HG02943 (cell line): ENCODE measurements around the gene TOR1A.

Source experiments
- ATAC-seq: cut with Tn5 transposase; IDR thresholded peaks from one replicate; pipeline ENCODE4 v1.9.1; 2021; ENCODE audit warnings: mild to moderate bottlenecking, low read depth, moderate library complexity; ENCODE audit not compliant: unreplicated experiment

The TOR1A gene, protein sequence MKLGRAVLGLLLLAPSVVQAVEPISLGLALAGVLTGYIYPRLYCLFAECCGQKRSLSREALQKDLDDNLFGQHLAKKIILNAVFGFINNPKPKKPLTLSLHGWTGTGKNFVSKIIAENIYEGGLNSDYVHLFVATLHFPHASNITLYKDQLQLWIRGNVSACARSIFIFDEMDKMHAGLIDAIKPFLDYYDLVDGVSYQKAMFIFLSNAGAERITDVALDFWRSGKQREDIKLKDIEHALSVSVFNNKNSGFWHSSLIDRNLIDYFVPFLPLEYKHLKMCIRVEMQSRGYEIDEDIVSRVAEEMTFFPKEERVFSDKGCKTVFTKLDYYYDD

DNA sequence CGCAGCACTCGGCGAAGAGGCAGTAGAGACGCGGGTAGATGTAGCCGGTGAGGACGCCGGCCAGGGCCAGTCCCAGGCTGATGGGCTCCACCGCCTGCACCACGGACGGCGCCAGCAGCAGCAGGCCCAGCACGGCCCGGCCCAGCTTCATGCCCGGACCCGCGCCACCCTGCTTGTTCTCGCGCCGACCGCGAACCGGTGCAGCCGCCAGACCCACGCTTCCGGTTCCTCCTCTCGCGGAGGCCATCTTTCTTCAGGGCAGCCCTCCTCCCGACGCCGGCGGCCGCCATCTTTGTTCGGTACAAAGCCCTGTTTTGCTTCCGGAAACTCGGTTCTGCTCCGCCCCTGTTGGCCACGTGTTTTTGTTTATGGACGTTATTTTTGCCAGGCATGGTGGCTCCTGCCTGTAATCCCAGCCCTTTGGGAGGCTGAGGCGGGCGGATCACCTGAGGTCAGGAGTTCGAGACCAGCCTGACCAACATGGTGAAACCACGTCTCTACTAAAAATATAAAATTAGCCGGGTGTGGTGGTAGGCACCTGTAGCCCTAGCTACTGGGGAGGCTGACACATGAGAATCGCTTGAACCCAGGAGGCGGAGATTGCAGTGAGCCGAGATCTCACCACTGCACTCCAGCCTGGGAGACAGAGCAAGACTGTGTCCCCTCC lies at the start of gene TOR1A:
TSS of gene TOR1A (minus strand) at position 202 of the 667 bp plus-strand sequence. CDS start at position 151, 51 bp downstream.
- ATAC-seq: peak; percentile 89

DNA sequence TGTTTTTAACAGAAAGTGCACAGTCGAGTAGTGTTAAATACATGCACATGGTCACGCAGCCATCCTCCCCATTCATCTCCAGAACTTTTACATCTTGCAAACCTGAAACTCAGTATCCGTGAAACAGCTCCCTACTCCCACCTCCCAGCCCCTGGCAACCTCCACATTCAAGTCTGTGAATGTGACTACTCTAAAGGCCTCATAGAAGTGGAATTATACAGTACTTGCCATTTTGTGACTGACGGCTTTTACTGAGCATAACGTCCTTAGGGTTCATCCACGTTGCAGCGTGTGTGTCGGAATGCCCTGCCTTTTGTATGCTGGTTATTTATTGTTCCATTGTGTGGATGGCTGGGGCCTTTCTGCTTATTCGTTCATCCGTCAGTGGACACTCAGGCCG lies 47.1 kb upstream of the TOR1A start:
- no peak for ATAC-seq

DNA sequence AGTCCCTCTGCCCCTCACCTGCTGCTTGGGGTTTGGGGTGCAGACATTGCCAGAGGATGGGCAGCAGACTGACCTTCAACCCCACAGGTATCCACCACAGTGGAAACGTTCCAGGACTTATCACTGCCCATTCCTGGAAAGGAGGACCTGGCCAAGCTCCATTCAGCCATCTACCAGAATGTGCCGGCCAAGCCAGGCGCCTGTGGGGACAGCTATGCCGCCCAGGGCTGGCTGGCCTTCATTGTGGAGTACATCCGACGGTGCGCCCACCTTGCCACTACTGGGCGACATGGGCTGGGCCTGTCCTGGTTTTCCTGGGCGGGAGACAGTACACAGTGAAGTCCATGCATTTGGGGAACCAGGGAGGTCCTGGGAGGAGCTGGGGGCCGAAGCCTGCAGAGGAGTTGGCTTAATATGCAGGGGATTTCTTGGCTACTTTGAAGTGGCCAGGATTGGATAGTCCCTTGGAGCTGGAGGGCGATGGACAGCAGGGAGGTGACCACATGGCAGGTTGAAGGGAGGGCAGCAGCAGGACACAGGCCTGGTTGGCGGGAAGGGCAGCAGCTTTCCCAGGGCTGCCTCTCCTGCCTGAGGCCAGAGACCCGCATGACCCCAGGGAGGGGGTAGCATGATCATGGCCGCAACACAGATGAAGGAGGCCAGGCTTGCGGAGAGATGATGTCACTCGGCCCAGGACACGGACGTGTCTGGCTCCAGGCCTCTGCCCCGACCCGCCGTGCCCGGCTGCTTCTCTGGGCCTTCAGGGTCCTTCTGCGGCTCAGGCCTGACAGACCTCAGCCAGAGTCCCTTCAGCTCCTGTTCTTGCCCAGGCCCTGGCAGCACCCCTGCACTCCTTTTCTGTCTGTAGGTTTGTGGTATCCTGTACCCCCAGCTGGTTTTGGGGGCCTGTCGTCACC lies 45.9 kb upstream of the TOR1A start:
- no peak for ATAC-seq

DNA sequence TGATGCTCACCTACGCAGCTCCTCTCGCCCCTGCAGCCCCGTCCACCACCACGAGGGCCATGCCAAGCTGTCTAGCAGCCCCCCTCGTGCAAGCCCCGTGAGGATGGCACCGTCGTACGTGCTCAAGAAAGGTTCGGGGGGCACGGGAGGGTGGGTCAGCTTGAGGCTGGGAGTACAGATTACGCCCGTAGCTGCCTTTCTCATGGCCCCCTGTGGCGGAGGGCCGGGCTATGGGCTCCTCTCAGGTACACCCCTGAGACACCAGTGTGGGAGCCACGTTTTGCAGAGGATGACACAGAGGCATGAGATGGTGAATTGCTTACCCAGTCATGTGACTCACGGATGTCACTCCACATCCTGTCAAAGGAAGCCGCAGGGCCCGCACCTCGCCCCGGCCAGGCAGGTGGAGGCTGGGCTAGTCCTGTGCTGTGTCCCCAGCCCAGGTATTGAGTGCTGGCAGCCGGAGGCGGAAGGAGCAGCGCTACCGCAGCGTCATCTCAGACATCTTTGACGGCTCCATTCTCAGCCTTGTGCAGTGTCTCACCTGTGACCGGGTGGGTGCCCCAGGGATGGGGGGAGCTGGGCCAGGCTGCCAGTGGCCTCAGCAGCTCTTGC lies 45.0 kb upstream of the TOR1A start:
- ATAC-seq: no peak

DNA sequence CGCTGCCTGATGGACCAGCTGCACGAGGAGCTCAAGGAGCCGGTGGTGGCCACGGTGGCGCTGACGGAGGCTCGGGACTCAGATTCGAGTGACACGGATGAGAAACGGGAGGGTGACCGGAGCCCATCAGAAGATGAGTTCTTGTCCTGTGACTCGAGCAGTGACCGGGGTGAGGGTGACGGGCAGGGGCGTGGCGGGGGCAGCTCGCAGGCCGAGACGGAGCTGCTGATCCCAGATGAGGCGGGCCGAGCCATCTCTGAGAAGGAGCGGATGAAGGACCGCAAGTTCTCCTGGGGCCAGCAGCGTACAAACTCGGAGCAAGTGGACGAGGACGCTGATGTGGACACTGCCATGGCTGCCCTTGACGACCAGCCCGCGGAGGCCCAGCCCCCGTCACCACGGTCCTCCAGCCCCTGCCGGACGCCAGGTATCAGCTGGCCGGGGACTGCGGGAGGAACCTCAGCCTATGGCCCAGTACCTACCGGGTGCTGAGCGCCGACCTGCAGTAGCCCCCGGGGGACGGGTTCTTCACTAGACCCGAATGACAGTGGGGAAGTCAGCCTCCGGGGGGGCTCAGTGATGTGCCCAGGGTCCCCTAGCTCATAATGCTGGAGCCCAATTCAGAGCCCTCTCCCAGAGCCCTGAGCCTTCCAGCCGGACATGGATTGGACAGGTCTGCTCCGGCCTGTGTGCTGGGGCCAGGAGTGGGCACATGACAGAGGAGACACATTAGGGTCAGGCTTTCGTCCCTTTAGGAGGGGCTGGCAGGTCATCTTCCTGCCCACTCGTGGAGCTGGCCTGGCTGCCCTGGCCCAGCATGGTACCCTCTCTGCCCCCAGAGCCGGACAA lies 44.3 kb upstream of the TOR1A start:
- no peak for ATAC-seq

DNA sequence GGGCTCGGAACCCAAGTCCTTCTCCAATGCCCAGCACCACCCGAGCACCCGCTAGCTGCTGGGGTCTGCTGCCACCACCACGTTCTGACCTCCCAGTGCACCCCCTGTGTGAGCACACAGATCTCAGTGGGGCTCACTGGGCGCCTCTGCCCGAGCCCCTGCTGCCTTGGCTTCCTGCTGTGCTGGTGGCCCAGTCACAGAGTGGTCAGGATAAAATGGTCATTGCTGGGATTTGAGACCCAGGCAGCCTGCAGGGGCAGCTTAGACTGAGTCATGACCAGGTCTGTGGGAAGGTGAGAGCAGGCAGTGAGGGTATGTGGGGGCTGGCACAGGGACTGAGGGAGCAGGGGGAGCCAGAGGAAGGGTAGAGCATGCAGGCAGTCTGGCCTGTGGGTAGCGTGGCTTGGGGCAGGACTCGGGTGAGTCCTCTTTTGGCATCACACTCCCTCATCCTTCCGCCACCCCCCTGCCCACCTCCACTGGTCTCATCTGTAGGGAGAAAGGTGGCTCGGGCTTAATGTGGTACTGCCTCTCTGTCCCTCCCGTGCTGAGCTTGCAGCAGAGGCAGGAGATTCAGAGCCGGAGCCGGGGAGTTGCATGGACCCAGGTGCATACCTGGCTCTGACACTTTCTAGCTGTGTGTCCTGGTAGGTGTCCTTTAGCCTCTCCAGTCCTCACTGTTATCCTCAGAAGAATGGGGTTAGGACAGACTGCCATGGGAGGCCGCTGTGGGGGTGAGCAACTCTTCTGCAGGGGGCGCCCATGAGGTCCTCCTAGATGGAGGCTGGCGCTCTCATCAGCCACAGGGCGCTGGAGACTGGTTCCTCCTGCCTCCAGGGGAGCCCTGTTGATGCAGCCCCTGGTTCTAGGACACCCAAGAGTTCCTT lies 43.4 kb upstream of the TOR1A start:
- ATAC-seq: no peak

DNA sequence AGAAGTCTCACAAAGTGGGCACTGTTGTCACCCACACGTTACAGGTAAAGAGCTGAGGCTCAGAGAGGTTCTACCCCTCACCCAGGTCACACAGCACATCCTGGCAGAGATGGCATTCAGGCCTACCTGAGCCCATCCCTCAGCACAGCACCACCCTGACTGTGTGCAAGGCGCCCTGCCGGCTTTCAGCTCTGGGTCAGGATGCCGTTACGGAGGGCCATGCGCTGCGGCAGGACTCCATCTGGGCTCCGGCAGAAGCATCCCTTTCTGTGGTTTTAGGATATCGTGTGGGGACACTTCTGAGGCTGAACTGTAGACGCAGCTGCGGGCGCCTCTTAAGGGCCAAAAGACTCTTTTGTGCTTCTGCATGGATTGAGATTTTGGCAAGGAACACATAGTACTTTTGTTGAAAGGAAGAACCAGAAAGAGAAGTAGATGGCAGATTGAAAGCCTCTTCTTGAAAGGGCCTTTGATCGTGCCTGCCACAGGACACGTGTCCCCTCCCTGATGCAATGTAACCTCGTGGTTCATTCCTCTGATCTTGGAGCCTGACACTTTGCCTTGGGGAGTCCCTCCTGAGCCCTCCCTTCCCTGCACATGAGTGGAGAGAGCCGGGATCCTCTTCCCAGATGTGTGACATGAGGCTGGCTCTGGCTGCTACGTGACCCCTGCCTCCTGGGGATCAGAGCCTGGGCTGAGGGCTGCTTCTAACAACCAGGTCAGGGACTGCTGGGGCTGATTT lies 42.6 kb upstream of the TOR1A start:
- ATAC-seq: no peak

DNA sequence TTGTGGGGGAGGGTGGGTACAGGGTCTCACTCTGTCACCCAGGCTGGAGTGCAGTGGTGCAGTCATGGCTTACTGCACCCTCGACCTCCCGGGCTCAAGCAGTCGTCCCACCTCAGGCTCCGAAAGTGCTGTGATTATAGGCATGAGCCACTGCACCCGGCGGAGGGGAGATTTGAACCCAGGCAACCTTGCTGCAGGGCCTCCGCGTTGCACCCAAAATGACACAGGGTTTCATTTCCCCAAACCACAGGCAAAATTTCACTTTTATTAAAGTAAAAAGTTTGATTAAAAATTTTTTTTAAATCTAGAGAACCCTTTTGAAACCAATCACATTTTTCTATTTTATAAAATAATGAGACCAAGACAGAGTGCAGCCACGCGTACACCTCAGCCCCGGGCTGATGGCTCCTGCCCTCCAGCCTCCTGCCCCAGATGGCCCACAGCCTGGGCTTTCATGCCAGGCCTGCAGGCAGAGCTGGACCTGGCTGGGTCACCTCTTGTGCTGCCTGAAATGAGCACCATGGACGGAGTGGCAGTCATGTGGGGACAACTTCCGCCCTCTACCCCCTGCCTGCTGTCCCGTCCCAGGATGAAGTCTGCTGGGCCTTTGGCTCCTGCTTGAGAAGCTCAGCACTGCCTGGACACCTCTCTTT lies 41.9 kb upstream of the TOR1A start:
- no peak for ATAC-seq

DNA sequence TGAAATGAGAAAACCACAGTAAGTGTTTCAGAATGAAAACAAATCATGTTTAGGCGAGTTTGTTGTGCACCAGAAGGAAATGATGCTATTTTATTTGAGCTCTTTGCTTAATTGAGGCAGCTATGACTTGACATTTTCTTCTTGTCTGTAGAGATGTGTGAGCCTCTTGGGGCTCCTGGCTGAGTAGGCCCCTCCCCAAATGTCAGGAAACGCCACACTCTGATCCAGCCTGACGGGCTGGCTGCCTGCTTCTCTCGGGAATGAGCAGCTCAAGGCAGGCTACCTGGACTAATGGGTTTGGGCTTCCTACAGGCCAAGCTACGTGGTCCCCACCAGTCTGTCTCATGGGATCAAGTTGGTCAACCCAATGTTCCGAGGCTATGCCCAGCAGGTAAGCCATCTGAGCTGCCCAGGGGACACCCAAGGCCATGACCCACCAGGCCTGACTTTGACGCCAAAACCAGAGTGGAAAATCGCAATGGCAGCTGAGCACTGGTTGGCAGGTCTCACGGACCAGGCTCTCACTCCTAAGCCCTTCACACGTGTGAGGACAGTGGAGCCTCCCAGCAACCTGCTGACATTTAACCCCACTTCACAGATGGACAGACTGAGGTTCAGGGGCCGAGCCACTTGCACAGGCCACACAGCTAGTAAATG lies 41.2 kb upstream of the TOR1A start:
- ATAC-seq: no peak

DNA sequence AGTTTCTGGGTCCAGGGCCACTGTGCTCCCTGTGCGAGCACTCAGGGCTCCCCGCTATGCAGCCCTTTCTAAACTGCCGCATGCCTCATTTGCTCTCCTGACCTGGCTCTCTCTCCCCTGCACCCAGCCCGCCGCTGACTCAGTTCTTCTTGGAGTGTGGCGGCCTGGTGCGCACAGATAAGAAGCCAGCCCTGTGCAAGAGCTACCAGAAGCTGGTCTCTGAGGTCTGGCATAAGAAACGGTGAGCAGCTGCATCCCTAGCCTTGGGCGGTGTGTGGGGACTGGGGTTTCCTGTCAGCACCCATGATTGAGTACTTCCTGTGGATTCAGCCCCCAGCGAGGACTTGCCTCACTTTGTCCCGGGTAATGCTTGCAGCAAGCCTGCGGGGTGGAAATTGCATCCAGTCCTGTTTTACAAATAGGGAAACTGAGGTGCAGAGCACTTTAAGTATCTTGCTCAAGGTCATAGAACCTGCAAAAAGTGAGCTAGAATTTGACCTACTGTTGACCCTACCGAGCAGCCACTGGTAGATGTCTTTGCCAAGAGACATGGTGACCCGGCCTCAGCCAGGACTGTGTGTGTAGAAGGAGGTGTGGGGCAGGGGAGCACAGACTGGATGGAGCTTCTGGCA lies 39.2 kb upstream of the TOR1A start:
- no peak for ATAC-seq

DNA sequence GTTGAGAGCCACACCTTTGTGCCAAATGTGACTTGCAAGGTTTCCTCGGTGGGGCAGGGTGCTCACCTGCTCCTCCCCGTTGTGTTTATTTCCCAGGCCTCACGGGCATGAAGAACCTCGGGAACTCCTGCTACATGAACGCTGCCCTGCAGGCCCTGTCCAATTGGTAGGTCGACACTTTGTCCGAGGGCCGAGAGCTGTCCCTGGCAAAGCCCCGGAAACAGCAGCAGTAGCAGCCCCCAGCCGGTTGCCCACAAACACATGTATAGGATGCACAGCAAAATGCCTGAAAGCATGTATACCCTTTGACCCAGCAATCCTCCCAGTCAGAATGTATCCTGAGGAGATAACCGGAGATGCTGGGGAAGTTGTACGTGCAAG lies 37.5 kb upstream of the TOR1A start:
- ATAC-seq: no peak

DNA sequence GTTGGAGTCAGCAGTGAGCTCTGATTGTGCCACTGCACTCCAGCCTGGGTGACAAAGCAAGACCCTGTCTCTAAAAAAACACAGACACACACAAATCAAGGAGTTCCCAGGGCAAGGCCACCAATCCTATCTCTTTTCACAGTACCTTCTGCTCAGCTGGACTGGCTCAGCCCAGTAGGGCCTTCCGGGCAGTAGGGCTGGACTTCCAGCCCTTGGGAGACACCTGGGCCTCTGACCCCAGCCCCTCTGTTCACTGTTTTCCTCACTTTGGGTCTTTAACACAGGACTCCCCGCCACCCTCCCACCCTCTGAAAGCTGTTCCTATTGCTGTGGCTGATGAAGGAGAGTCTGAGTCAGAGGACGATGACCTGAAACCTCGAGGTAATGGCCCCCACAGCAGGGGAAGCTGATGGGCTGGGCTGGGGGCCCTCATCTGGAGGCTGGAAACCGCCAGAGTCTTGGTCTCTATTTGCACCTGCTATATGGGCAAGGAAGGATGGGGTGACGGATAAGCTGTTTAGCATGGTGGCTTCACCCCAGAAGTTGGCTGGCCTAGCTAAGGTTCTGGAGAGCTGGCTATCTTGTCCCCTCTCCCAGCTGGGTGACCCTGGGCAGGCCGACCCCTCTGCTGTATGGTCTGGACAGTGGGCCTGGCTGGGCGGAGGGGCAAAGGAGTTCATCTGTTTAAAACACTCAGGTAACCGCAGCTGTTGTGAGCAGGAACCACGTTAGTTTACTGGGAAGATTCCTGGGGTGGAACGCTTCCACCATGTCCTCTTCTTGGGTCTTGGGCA lies 36.9 kb upstream of the TOR1A start:
- ATAC-seq: no peak

DNA sequence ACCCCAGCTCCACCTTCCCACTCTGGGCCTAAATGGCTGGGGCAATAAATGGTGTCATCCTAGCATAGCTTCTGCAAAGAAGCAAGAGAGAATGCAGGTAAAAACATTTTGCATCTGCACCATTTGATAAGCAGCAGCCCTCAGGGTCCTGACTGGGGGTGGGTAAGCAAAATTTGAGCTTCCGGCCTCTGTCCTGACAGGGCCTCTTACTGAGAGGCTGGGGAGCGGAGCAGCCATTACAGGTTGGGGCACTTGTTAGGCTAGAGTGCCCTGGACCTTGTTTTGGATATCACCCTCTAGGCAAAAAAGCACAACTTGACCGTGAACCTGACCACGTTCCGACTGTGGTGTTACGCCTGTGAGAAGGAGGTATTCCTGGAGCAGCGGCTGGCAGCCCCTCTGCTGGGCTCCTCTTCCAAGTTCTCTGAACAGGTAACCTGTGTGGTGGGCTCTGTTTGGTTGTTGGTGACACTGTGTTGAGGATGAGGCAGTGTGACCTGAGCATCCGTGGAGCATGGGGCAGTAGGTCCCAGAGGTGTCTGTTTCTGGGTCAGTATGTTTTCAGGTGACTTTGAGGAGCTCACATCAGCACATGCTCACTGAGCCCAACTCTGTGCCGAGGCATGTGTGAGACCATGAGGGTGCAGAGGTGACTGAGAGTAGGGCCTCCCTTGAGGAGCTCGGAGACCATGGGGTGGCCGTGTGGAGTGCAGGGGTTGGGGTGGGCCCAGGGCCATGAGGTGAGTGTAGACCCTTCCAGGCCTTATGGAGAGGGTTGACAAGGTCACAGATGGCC lies 34.4 kb upstream of the TOR1A start:
- no peak for ATAC-seq

DNA sequence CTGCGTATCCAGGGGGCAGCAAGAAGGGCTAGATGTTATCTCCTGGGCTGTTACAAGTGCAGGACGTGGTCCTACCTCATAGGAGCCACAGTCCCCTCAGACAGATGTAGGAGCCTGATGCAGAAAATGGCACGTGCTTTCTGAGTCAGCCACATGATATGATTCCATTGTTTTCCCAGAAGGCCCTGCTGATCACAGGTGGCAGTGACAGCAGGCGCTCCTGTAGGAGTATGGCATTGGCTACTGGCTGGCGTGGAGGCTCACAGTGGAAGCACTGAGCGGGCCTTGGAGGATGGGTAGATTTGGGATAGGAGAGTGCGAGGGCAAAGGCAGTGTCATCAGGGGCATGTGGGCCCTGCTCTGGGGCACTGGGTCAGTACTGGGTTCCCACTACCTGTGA lies 33.3 kb upstream of the TOR1A start:
- ATAC-seq: no peak

DNA sequence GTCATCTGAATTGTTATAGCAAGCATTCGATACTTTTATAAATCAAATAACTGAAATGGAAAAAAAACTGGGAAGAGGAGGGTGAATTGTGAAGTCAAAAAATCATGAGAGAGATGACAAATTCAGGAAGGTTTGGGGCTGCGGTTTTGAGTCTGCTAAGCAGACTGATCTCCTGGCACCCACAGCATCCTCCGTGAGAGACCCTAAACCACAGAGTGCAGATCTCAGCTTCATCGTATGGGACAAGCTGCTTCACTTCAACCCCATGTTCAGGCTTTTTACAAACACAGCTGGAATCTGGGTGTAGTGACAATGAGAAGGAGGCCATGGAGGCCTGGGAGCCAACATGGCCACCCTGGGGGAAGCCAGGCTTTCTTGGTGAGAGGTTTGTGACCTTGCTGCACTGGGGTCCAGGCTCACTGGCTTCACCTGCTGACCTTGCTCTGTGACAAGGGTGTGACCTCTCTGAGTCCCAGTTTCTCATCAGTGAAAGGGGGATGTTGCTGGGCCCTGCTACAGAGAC lies 30.7 kb upstream of the TOR1A start:
- ATAC-seq: no peak
